Hepatocyte (in vitro differentiated cells): ENCODE results near the gene MRTFA.

Experiments used
- EZH2 ChIP-seq: fragments of 200-600 bp; sonication (generic); IDR thresholded peaks from 2 replicates; pipeline ENCODE4 v1.6.1; 2016; ENCODE audit warnings: antibody characterized with exemption, mild to moderate bottlenecking, borderline replicate concordance
- TF ChIP-seq, protein P1 (sequence below): fragments of 200-600 bp; sonication (generic); IDR thresholded peaks from 2 replicates; pipeline ENCODE4 v1.5.1; 2016; ENCODE audit warnings: antibody characterized with exemption, mild to moderate bottlenecking; ENCODE audit not compliant: poor library complexity

DNA sequence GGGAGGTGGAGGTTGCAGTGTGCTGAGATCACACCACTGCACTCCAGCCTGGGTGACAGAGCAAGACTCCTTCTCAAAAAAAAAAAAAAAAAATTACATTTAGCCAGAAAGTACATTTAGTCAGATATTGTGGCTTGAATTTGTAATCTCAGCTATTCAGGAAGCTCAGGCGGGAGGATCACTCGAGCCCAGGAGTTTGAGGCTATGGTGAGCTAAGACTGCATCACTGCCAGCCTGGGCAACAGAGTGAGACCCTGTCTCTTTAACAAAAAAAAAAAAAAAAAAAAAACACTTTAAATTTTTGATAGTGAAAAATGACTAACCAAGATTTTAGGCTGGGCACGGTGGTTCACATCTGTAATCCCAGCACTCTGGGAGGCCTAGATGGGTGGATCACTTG, 27.3 kb downstream of the MRTFA start:
- TF ChIP-seq, protein P1, sequence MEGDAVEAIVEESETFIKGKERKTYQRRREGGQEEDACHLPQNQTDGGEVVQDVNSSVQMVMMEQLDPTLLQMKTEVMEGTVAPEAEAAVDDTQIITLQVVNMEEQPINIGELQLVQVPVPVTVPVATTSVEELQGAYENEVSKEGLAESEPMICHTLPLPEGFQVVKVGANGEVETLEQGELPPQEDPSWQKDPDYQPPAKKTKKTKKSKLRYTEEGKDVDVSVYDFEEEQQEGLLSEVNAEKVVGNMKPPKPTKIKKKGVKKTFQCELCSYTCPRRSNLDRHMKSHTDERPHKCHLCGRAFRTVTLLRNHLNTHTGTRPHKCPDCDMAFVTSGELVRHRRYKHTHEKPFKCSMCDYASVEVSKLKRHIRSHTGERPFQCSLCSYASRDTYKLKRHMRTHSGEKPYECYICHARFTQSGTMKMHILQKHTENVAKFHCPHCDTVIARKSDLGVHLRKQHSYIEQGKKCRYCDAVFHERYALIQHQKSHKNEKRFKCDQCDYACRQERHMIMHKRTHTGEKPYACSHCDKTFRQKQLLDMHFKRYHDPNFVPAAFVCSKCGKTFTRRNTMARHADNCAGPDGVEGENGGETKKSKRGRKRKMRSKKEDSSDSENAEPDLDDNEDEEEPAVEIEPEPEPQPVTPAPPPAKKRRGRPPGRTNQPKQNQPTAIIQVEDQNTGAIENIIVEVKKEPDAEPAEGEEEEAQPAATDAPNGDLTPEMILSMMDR: no peak
- no peak for TF ChIP-seq EZH2
